B cell (primary cell): ENCODE results near the gene ZAR1L.

Source experiments
- CTCF ChIP-seq: fragments of 200-600 bp; IDR thresholded peaks from one replicate; pipeline ENCODE4 v1.8.0; 2022; ENCODE audit warnings: antibody characterized with exemption, mild to moderate bottlenecking
- EZH2 ChIP-seq: IDR thresholded peaks from 2 replicates; pipeline ENCODE4 v1.6.1; 2012; ENCODE audit warnings: borderline replicate concordance, low read depth, mild to moderate bottlenecking, moderate library complexity, low read length; ENCODE audit not compliant: insufficient read depth, poor library complexity, severe bottlenecking

- no peak for TF ChIP-seq CTCF
- TF ChIP-seq EZH2: no peak
Measured at GRCh38 chr13:32300920-32301319, 14.2 kb downstream of the ZAR1L start.
